CD4-positive, alpha-beta T cell treated with Interleukin-6 for 4 hours (primary cell): ENCODE measurements around the gene ICAM5.
"Not testable (repeated sequence)": the region's sequence is repeated elsewhere in the genome, so short reads cannot be mapped to it uniquely, and the experiment has no call there.

Experiments
- DNase-seq: peaks from one replicate; pipeline ENCODE4 v3.0.0-alpha.2; 2020; ENCODE audit warnings: mixed read lengths

ICAM5 gene, protein sequence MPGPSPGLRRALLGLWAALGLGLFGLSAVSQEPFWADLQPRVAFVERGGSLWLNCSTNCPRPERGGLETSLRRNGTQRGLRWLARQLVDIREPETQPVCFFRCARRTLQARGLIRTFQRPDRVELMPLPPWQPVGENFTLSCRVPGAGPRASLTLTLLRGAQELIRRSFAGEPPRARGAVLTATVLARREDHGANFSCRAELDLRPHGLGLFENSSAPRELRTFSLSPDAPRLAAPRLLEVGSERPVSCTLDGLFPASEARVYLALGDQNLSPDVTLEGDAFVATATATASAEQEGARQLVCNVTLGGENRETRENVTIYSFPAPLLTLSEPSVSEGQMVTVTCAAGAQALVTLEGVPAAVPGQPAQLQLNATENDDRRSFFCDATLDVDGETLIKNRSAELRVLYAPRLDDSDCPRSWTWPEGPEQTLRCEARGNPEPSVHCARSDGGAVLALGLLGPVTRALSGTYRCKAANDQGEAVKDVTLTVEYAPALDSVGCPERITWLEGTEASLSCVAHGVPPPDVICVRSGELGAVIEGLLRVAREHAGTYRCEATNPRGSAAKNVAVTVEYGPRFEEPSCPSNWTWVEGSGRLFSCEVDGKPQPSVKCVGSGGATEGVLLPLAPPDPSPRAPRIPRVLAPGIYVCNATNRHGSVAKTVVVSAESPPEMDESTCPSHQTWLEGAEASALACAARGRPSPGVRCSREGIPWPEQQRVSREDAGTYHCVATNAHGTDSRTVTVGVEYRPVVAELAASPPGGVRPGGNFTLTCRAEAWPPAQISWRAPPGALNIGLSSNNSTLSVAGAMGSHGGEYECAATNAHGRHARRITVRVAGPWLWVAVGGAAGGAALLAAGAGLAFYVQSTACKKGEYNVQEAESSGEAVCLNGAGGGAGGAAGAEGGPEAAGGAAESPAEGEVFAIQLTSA

DNA sequence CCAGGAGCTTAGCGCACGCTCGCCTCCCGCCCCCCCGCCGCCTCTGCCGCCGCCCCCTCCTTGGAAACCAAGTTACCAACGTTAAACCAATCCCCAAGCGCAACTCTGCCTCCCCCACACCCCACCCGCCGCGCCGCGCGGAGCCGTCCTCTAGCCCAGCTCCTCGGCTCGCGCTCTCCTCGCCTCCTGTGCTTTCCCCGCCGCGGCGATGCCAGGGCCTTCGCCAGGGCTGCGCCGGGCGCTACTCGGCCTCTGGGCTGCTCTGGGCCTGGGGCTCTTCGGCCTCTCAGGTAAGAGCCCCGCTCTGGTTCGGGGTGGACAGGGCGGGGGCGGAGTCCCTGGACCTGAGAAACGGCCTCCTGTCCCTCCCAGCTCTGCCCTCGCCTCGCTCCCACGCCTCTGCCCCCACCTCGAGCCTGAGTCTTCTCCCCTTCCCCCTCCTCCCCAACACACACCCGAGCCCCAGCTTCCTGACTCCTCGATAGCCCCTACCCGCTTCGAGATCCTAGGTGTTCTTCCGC, at the start of gene ICAM5:
TSS of gene ICAM5 (plus strand) at position 117 of the 521 bp plus-strand sequence. CDS start at position 209, 92 bp downstream.
- DNase-seq = peak; percentile 31

DNA sequence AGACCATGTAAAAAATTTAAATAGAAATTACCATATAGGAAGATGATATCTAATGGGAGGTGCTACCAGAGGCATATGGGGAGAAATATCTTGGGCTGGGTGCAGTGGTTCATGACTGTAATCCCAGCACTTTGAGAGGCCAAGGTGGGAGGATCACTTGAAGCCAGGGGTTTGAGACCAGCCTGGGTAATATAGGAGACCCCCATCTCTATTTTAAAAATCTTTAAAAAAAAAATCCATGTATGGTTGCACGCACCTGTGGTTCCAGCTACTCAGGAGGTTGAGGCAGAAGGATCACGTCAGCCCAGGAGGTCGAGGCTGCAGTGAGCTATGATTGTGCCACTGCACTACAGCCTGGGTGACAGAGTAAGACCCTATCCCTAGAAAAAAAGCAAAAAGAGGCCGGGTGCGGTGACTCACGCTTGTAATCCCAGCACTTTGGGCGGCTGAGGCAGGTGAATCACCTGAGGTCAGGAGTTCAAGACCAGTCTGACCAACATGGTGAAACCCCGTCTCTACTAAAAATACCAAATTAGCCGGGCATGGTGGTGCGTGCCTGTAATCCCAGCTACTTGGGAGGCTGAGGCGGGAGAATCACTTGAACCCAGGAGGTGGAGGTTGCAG, 47.8 kb upstream of the ICAM5 start:
- DNase-seq = not testable (repeated sequence)

DNA sequence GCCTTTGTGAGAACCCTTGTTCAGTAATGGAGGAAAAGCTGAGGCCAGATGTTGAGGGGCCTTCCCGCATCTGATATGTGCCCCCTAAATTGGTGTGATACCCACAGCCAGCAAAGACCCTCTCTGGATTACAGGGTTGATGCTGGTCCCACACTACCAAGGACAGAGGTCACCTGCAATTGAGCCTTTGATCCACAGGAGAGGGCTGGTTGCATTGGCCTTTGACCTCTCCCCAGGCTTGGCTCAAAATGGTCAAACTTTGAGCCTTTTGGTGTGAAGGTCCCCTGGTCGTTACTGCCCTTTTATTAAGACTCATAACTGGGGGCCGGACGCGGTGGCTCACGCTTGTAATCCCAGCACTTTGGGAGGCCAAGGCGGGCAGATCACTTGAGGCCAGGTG, 46.1 kb upstream of the ICAM5 start:
- no peak for DNase-seq

DNA sequence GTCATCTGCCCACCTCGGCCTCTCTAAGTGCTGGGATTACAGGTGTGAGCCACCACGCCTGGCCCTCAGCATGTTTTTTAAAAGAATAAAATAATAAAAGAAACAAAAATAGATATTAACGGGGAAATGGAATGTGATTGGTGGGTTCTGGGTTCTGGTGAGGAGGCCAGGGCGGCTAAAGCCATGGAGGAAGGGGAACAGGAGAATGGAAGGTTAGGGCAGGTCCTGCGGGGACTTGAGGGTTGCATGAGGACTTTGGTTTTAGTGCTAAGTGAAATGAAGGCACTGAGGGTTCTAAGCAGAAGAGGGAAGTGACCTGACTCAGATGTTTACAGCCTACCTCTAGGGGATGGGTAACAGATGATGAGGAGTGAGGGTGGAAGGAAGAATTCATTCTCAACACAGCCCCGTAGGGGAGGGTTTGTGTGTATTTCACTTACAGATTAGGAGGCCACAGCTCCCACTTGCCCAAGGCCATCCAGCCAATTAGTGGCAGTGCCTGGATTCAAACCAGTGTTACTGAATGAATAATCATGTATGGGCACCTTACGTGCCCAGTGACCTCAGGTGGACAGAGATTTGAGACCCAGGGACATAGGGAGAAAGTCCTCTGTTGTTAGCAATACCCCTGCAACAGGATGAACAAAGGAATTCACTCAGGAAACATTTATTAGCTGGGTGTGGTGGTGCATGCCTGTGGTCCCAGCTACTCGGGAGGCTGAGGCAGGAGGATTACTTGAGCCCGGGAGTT, 44.4 kb upstream of the ICAM5 start:
- DNase-seq = no peak

DNA sequence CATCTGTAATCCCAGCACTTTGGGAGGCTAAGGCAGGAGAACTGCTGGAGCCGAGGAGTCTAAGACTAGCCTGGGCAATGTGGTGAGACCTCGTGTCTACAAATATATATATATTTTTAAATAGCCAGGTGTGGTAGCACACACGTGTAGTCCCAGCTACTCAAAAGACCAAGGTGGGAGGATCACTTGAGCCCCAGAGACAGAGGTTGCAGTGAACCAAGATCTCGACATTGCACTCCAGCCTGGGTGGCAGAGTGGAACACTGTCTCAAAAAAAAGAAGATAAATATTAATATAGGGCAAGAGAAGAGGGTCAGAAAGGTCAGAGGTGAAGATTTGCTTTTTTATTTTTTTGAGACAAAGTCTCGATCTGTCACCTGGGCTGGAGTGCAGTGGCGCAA, 43.2 kb upstream of the ICAM5 start:
- no peak for DNase-seq

DNA sequence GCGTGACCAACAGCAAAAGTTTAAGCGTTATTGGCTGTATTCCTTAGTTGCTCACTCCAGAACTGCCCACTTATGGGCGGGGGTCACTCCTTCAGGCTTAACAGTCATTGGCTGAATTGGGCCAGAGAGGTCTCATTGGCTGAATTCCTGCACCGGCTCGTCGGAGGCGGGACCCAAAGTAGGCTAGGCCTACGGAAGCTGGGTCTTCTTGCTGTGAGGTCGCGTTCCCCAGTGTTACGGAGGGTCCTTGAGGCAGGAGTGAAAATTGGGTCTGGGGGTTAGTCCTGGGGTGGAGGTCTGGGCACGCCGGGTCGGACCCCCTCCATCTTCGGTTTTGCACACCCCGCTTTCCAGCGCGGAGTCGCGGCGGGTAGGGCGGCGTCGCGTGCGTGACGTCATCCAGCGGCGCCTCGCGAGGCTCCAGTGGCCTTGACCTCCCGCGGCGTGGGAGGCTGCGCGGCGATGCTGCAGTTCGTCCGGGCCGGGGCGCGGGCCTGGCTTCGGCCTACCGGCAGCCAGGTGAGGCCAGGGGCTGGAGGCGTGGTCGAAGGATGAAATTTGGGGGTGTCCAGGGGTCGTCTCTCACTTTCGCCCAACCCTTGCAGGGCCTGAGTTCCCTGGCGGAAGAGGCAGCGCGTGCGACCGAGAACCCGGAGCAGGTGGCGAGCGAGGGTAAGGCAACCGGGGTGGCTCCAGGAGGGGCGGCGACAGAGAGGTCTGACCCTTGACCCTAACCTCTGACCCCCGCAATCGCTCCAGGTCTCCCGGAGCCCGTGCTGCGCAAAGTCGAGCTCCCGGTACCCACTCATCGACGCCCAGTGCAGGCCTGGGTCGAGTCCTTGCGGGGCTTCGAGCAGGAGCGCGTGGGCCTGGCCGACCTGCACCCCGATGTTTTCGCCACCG, 37.7 kb upstream of the ICAM5 start, which contains the start of gene MRPL4:
TSS of gene MRPL4 (plus strand) at position 423 of the 903 bp plus-strand sequence. CDS start at position 463, 40 bp downstream.
- DNase-seq = peak; percentile 98

DNA sequence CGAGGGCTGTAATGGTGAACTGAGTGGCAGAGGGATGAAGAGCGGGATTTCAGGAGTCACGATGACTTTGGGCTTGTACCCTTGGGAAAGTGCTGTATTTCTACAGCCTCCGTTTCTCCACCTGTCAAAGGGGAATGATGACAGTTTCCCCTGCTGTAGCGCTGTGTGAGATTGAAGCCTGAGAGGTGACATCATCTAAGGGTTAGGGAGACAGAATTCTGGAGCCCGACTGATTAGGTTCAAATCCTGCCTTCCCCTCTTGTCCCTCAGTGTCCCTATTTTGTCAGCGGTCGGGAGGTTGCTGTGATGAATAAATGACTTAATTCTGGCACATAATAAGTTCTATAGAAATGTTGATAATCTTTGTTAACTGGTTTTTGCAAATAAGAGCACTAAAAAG, 37.0 kb upstream of the ICAM5 start:
- no peak for DNase-seq

DNA sequence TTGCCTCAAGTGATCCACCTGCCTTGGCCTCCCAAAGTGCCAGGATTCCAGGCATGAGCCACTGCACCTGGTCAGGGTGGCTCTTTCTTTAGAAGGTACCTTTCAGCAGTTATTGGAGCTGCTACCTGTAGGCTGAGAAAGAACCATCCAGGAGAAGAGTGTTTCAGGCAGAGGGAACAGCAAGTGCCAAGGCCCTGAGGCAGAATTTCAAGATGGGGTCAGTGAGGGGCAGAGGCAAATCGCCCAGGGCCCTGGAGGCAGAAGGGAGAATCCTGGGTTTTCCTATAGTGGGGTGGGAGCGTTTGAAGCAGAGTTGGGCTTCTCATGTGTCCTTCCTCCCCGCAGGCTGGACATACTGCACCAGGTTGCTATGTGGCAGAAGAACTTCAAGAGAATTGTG, 35.5 kb upstream of the ICAM5 start:
- no peak for DNase-seq

DNA sequence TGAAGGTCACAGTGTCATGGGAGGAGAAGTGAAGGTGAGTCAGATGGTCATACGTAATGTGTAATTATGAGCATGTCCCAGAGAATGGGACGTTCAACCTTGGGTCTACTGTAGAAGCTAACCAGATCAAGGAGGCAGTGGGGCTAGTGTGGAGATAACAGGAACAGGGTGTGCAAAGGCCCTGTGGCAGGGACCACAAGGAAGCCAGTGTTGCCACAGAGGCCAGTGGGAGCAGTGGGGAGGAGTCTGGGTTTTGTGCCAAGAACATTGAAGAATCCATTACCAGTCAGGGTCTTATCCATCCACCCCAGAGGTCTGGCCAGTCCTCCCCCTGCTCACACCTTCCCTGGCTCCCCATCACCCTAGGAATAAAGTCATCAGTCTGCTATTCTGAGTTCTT, 34.4 kb upstream of the ICAM5 start:
- no peak for DNase-seq

GRCh38 chr19:10256551-10256950, 33.2 kb upstream of the ICAM5 start:
- DNase-seq = no peak

DNA sequence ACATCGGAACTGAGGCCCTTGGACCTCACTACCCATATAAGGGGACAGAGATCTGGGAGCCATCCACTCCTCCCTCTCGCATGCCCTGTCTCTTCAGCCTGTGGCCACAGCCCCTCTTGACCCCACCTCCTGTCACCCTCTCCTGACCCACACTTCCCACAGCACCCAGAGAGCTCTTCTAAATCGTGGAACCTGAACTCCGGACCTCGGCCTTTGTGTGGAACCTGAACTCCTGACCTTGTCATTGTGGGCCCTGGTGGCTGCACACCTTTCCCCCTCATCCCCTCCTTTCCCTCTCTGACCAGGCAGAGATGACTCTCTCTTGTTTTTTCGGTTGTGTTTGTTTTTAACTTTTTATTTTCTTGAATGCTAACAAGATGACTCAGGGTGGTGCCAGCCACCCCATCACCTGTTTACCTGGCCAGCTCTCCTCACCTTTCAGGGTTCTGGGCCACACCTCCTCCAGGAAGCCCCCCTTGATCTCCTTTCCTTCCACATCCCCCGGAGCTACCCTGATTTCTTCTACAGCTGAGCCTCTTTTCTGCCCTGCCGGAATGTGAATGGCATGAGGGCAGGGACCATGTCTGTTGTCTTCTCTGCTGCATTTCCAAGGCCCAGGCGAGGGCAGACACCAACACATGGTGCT, 32.7 kb upstream of the ICAM5 start:
- no peak for DNase-seq

GRCh38 chr19:10258080-10258710, 31.6 kb upstream of the ICAM5 start:
- no peak for DNase-seq

- DNase-seq = peak; percentile 88
Measured at GRCh38 chr19:10259162-10259905, 30.4 kb upstream of the ICAM5 start.

DNA sequence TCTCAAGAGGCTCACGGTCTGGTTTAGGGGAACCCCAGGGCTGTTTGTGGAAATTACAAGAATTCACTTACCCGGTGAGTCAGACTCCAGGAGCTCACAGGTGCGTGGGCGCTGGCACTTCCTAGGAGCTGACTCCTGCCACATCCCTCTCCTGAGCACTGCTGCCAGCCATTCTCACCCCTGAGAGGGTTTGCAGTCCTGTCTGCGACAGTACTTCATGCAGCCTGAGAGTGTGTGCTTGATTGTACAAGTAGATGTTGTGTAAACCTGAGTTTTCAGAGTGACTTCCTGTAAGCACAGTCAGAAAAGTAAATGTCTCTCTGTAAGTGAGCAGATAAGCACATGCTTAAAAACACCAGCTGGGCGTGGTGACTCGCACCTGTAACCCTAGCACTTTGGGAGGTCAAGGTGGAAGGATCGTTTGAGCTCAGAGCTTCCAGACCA, 29.6 kb upstream of the ICAM5 start:
- peak; percentile 21 for DNase-seq

- no peak for DNase-seq
Measured at GRCh38 chr19:10262771-10263170, 27.0 kb upstream of the ICAM5 start.

DNA sequence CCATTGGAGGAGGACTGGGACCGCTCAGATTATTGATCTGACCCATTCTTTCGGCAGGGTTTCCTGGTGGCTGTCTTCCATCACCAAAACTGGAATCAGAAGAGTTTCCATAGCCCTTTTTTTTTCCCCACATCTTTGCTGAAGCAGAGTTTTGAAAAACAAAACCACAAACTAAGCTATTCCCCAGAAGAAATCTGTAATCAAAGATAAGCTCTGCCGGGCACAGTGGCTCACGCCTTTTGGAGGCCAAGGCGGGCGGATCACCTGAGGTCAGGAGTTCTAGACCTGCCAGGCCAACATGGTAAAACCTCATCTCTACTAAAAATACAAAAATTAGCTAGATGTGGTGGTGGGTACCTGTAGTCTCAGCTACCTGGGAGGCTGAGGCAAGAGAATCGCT, 23.0 kb upstream of the ICAM5 start:
- no peak for DNase-seq

GRCh38 chr19:10268071-10268470, 21.7 kb upstream of the ICAM5 start:
- DNase-seq = no peak

DNA sequence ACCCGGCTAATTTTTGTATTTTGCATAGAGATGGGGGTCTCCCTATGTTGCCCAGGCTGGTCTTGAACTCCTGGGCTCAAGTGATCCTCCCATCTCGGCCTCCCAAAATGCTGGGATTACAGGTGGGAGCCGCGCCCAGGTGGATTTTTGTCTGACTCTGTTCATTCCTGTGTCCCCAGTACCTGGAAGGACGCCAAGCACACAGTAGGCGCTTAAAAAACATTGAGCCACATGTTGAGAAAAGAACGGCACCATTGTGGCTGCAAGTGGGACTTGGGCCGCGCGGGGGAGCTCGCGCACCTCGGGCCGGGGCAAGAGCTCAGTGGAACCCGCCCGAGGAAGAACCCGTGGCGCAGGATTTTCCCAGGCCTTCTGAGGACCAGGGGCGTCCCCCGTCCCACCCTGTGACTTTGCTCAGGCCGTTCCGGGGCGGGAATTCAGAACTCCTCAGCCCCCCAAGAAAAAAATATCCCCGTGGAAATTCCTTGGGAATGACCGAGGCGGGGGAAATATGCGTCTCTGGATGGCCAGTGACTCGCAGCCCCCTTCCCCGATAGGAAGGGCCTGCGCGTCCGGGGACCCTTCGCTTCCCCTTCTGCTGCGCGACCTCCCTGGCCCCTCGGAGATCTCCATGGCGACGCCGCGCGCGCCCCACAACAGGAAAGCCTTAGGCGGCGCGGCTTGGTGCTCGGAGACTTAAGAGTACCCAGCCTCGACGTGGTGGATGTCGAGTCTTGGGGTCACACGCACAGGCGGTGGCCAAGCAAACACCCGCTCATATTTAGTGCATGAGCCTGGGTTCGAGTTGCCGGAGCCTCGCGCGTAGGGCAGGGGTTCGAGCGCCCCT, 20.2 kb upstream of the ICAM5 start:
- DNase-seq = peak; percentile 89
